Nephron (organoid): ENCODE data around the gene TMEM213.

Experiments used
- H3K27ac Mint-ChIP-seq, 3 experiments: 2 replicates each; pipeline ENCODE4 v1.8.0; 2020; ENCODE audit warnings: mixed read lengths in 3 of 3, mild to moderate bottlenecking in 2 of 3, moderate library complexity in 1 of 3
- H3K27me3 Mint-ChIP-seq: 2 replicates; pipeline ENCODE4 v1.8.0; 2021; ENCODE audit warnings: low read depth, mild to moderate bottlenecking, moderate library complexity, mixed read lengths
- H3K36me3 Mint-ChIP-seq: 2 replicates; pipeline ENCODE4 v1.8.0; 2020; ENCODE audit warnings: low read depth, mixed read lengths
- H3K4me1 Mint-ChIP-seq: 2 replicates; pipeline ENCODE4 v1.8.0; 2020; ENCODE audit warnings: mixed read lengths
- H3K4me3 Mint-ChIP-seq, 3 experiments: 2 replicates each; pipeline ENCODE4 v1.8.0; 2020; ENCODE audit warnings: mild to moderate bottlenecking in 3 of 3, mixed read lengths in 3 of 3, moderate library complexity in 2 of 3
- H3K9me3 Mint-ChIP-seq: 2 replicates; pipeline ENCODE4 v1.8.0; 2020; ENCODE audit warnings: mixed read lengths
- CTCF ChIP-seq, 3 experiments: fragments of 200-600 bp; sonication (generic); IDR thresholded peaks; one replicate each; pipeline ENCODE4 v1.5.0; 2021; ENCODE audit warnings: antibody characterized with exemption in 3 of 3; ENCODE audit not compliant: unreplicated experiment in 3 of 3

The TMEM213 gene

GRCh38 chr7:138854115-138854645 lies 56.4 kb downstream of the TMEM213 start:
- peaks cover 28% of the 10 kb centered on the region for H3K4me1 Mint-ChIP-seq
- H3K36me3 Mint-ChIP-seq, result peaks cover 85% of the 10 kb centered on the region
- H3K27ac Mint-ChIP-seq, result no peak overlapping the region
- no peak for TF ChIP-seq CTCF (IDR thresholded peaks at IDR 0.05; ENCODE audit: unreplicated experiment in 3 of 3)
- no peak overlapping the region for H3K4me3 Mint-ChIP-seq
- peaks cover 9% of the 10 kb centered on the region for H3K9me3 Mint-ChIP-seq
- no peaks in the 10 kb centered on the region for H3K27me3 Mint-ChIP-seq

- H3K36me3 Mint-ChIP-seq, result peaks cover 79% of the 10 kb centered on the region
- no peak overlapping the region for H3K4me3 Mint-ChIP-seq
- peaks cover 11% of the 10 kb centered on the region for H3K9me3 Mint-ChIP-seq
- H3K27ac Mint-ChIP-seq, result no peak overlapping the region
- TF ChIP-seq CTCF (IDR thresholded peaks at IDR 0.05; ENCODE audit: unreplicated experiment in 3 of 3), result no peak
- H3K27me3 Mint-ChIP-seq, result no peaks in the 10 kb centered on the region
- H3K4me1 Mint-ChIP-seq, result peaks cover 9% of the 10 kb centered on the region
Observed at GRCh38 chr7:138857728-138858127, 59.9 kb downstream of the TMEM213 start.

- H3K27me3 Mint-ChIP-seq, result no peaks in the 10 kb centered on the region
- H3K27ac Mint-ChIP-seq, result no peak overlapping the region
- H3K4me3 Mint-ChIP-seq, result no peak overlapping the region
- TF ChIP-seq CTCF (IDR thresholded peaks at IDR 0.05; ENCODE audit: unreplicated experiment in 3 of 3), result no peak
- peaks cover 11% of the 10 kb centered on the region for H3K9me3 Mint-ChIP-seq
- H3K36me3 Mint-ChIP-seq, result peaks cover 87% of the 10 kb centered on the region
- H3K4me1 Mint-ChIP-seq, result no peaks in the 10 kb centered on the region
Observed at GRCh38 chr7:138861051-138861450, 63.3 kb downstream of the TMEM213 start.

- Mint-ChIP-seq H3K27ac (no peak overlapping the region), H3K27me3 (no peaks in the 10 kb centered on the region), H3K9me3 (peaks cover 4% of the 10 kb centered on the region), H3K36me3 (peaks cover 74% of the 10 kb centered on the region), H3K4me1 (no peaks in the 10 kb centered on the region), H3K4me3 (no peak overlapping the region)
- TF ChIP-seq CTCF (IDR thresholded peaks at IDR 0.05; ENCODE audit: unreplicated experiment in 3 of 3), result no peak
Observed at GRCh38 chr7:138863931-138864330, 66.1 kb downstream of the TMEM213 start.

- Mint-ChIP-seq H3K4me1 (no peaks in the 10 kb centered on the region), H3K27me3 (no peaks in the 10 kb centered on the region), H3K4me3 (no peak overlapping the region), H3K36me3 (peaks cover 72% of the 10 kb centered on the region), H3K27ac (no peak overlapping the region), H3K9me3 (no peaks in the 10 kb centered on the region)
- no peak for TF ChIP-seq CTCF (IDR thresholded peaks at IDR 0.05; ENCODE audit: unreplicated experiment in 3 of 3)
Observed at GRCh38 chr7:138864667-138865066, 66.9 kb downstream of the TMEM213 start.

GRCh38 chr7:138865843-138866242 lies 68.0 kb downstream of the TMEM213 start:
- H3K36me3 Mint-ChIP-seq, result peaks cover 72% of the 10 kb centered on the region
- no peak overlapping the region for H3K27ac Mint-ChIP-seq
- no peak overlapping the region for H3K4me3 Mint-ChIP-seq
- no peaks in the 10 kb centered on the region for H3K9me3 Mint-ChIP-seq
- H3K4me1 Mint-ChIP-seq, result no peaks in the 10 kb centered on the region
- no peak for TF ChIP-seq CTCF (IDR thresholded peaks at IDR 0.05; ENCODE audit: unreplicated experiment in 3 of 3)
- H3K27me3 Mint-ChIP-seq, result no peaks in the 10 kb centered on the region
